SK-N-SH treated with all-trans-retinoic acid at 6 μM for 48 hours (cell line): ENCODE data around the gene LEMD3.

ENCODE experiments used
- ATAC-seq: fragments of 200-7000 bp; cut with Tn5 transposase; 3 replicates; pipeline ENCODE4 v1.9.1; 2020; ENCODE audit warnings: mild to moderate bottlenecking, moderate library complexity
- ARNTL ChIP-seq: fragments of 450-650 bp; formaldehyde crosslinking; IDR thresholded peaks from 2 replicates; pipeline ENCODE4 v1.5.0; 2020; ENCODE audit warnings: low read depth, mild to moderate bottlenecking, moderate library complexity, borderline replicate concordance
- BACH2 ChIP-seq: fragments of 250-450 bp; sonication (Bioruptor Pico); IDR thresholded peaks from 2 replicates; pipeline ENCODE4 v1.9.0; 2021; ENCODE audit warnings: mild to moderate bottlenecking, borderline replicate concordance
- CREB5 ChIP-seq: fragments of 250-450 bp; sonication (Bioruptor Pico); IDR thresholded peaks from 2 replicates; pipeline ENCODE4 v1.5.1; 2020; ENCODE audit warnings: low read depth, mild to moderate bottlenecking, moderate library complexity
- CSDC2 ChIP-seq: fragments of 250-450 bp; sonication (Bioruptor Pico); IDR thresholded peaks from 2 replicates; pipeline ENCODE4 v1.5.0; 2020; ENCODE audit warnings: mild to moderate bottlenecking, moderate library complexity
- CSRNP3 ChIP-seq: fragments of 250-450 bp; sonication (Bioruptor Pico); IDR thresholded peaks from 2 replicates; pipeline ENCODE4 v1.5.1; 2021; ENCODE audit warnings: mild to moderate bottlenecking, moderate library complexity
- ESRRG ChIP-seq: fragments of 250-450 bp; sonication (Bioruptor Pico); IDR thresholded peaks from 2 replicates; pipeline ENCODE4 v1.6.1; 2021; ENCODE audit warnings: mild to moderate bottlenecking
- GLIS3 ChIP-seq: fragments of 250-450 bp; sonication (Bioruptor Pico); IDR thresholded peaks from 2 replicates; pipeline ENCODE4 v1.5.0; 2020; ENCODE audit warnings: mild to moderate bottlenecking, moderate library complexity
- ISL1 ChIP-seq: fragments of 250-450 bp; sonication (Bioruptor Pico); IDR thresholded peaks from 2 replicates; pipeline ENCODE4 v2.1.2; 2022; ENCODE audit warnings: mild to moderate bottlenecking, moderate library complexity
- OSR1 ChIP-seq: fragments of 250-450 bp; sonication (Bioruptor Pico); IDR thresholded peaks from 2 replicates; pipeline ENCODE4 v1.8.0; 2022; ENCODE audit warnings: moderate library complexity, mild to moderate bottlenecking, inconsistent platforms
- PPARA ChIP-seq: fragments of 250-450 bp; sonication (Bioruptor Pico); IDR thresholded peaks from 2 replicates; pipeline ENCODE4 v1.5.0; 2020; ENCODE audit warnings: mild to moderate bottlenecking, borderline replicate concordance
- RARB ChIP-seq: fragments of 250-450 bp; sonication (Bioruptor Pico); IDR thresholded peaks from 2 replicates; pipeline ENCODE4 v1.8.0; 2021; ENCODE audit warnings: mild to moderate bottlenecking, moderate library complexity
- SNAI2 ChIP-seq: fragments of 250-450 bp; sonication (Bioruptor Pico); IDR thresholded peaks from 2 replicates; pipeline ENCODE4 v1.5.0; 2020; ENCODE audit warnings: mild to moderate bottlenecking, moderate library complexity
- TCF4 ChIP-seq: fragments of 250-450 bp; sonication (Bioruptor Pico); IDR thresholded peaks from 2 replicates; pipeline ENCODE4 v1.8.0; 2021; ENCODE audit warnings: mild to moderate bottlenecking, moderate library complexity, borderline replicate concordance
- TOX ChIP-seq: fragments of 250-450 bp; sonication (Bioruptor Pico); IDR thresholded peaks from 2 replicates; pipeline ENCODE4 v1.8.0; 2021; ENCODE audit warnings: mild to moderate bottlenecking, moderate library complexity, borderline replicate concordance
- TSHZ2 ChIP-seq: fragments of 250-450 bp; sonication (Bioruptor Pico); IDR thresholded peaks from 2 replicates; pipeline ENCODE4 v1.5.0; 2020; ENCODE audit warnings: mild to moderate bottlenecking, moderate library complexity
- ZC3H10 ChIP-seq: fragments of 250-450 bp; sonication (Bioruptor Pico); IDR thresholded peaks from 2 replicates; pipeline ENCODE4 v1.5.1; 2021; ENCODE audit warnings: mild to moderate bottlenecking, moderate library complexity
- ZFP3 ChIP-seq: fragments of 250-450 bp; sonication (Bioruptor Pico); IDR thresholded peaks from 2 replicates; pipeline ENCODE4 v1.5.0; 2020; ENCODE audit warnings: mild to moderate bottlenecking, moderate library complexity
- ZFP30 ChIP-seq: fragments of 450-650 bp; formaldehyde crosslinking; IDR thresholded peaks from 2 replicates; pipeline ENCODE4 v1.5.0; 2022; ENCODE audit warnings: mild to moderate bottlenecking, moderate library complexity
- ZNF565 ChIP-seq: fragments of 450-650 bp; formaldehyde crosslinking; conservative IDR thresholded peaks from 2 replicates; pipeline ENCODE4 v1.5.0; 2020; ENCODE audit warnings: low read depth, mild to moderate bottlenecking, moderate library complexity
- ZNF70 ChIP-seq: fragments of 450-650 bp; formaldehyde crosslinking; IDR thresholded peaks from 2 replicates; pipeline ENCODE4 v1.5.0; 2020; ENCODE audit warnings: mild to moderate bottlenecking, moderate library complexity
- ZNF8 ChIP-seq: fragments of 450-650 bp; formaldehyde crosslinking; IDR thresholded peaks from 2 replicates; pipeline ENCODE4 v1.5.0; 2020; ENCODE audit warnings: mild to moderate bottlenecking, moderate library complexity

Gene LEMD3

GRCh38 chr12:65126482-65126881, 42.9 kb upstream of the LEMD3 start:
- no peak for TF ChIP-seq BACH2 (CRISPR knock-in tag)
- TF ChIP-seq OSR1 (CRISPR knock-in tag), result no peak
- no peak for TF ChIP-seq CSDC2 (CRISPR knock-in tag)
- no peak for TF ChIP-seq TSHZ2 (CRISPR knock-in tag)
- TF ChIP-seq ZNF565 (CRISPR knock-in tag), result no peak
- TF ChIP-seq ISL1 (CRISPR knock-in tag), result no peak
- no peak for TF ChIP-seq ESRRG (CRISPR knock-in tag)
- TF ChIP-seq ZC3H10 (CRISPR knock-in tag), result no peak
- no peak for TF ChIP-seq ZNF70 (CRISPR knock-in tag)
- TF ChIP-seq ZFP3 (CRISPR knock-in tag), result no peak
- no peak for TF ChIP-seq TCF4 (CRISPR knock-in tag)
- TF ChIP-seq RARB (CRISPR knock-in tag), result no peak
- TF ChIP-seq ARNTL, result no peak
- TF ChIP-seq ZFP30 (CRISPR knock-in tag), result no peak
- no peak for TF ChIP-seq SNAI2 (CRISPR knock-in tag)
- no peak for TF ChIP-seq CSRNP3
- no peak for TF ChIP-seq CREB5 (CRISPR knock-in tag)
- no peak for ATAC-seq

GRCh38 chr12:65133879-65134278, 35.5 kb upstream of the LEMD3 start:
- no peak for ATAC-seq
- no peak for TF ChIP-seq SNAI2 (CRISPR knock-in tag)
- no peak for TF ChIP-seq CREB5 (CRISPR knock-in tag)

GRCh38 chr12:65139389-65139788, 30.0 kb upstream of the LEMD3 start:
- TF ChIP-seq BACH2 (CRISPR knock-in tag), result no peak
- no peak for TF ChIP-seq OSR1 (CRISPR knock-in tag)
- no peak for TF ChIP-seq TOX (CRISPR knock-in tag)
- ATAC-seq, result no peak

GRCh38 chr12:65140738-65141137, 28.6 kb upstream of the LEMD3 start:
- no peak for TF ChIP-seq ZC3H10 (CRISPR knock-in tag)
- TF ChIP-seq TCF4 (CRISPR knock-in tag), result no peak
- no peak for TF ChIP-seq ISL1 (CRISPR knock-in tag)
- TF ChIP-seq OSR1 (CRISPR knock-in tag), result no peak
- TF ChIP-seq TOX (CRISPR knock-in tag), result no peak
- TF ChIP-seq ARNTL, result no peak
- no peak for TF ChIP-seq ZFP3 (CRISPR knock-in tag)
- TF ChIP-seq PPARA (CRISPR knock-in tag), result no peak
- no peak for TF ChIP-seq ZNF70 (CRISPR knock-in tag)
- no peak for TF ChIP-seq RARB (CRISPR knock-in tag)
- TF ChIP-seq ZNF8 (CRISPR knock-in tag), result no peak
- TF ChIP-seq BACH2 (CRISPR knock-in tag), result no peak
- no peak for TF ChIP-seq SNAI2 (CRISPR knock-in tag)
- TF ChIP-seq CSDC2 (CRISPR knock-in tag), result no peak
- no peak for TF ChIP-seq CREB5 (CRISPR knock-in tag)
- no peak for TF ChIP-seq GLIS3
- no peak for TF ChIP-seq TSHZ2 (CRISPR knock-in tag)
- no peak for TF ChIP-seq ZFP30 (CRISPR knock-in tag)
- TF ChIP-seq ESRRG (CRISPR knock-in tag), result no peak
- no peak for ATAC-seq
